Naive thymus-derived CD4-positive, alpha-beta T cell (primary cell): Measurements from ENCODE around the gene CD84. TPM values are rescaled to one million over a fixed set of nuclear protein-coding genes. Genes with fewer than 3 reads are reported as not detected.
"Not testable (repeated sequence)": the region's sequence is repeated elsewhere in the genome, so short reads cannot be mapped to it uniquely, and the experiment has no call there.

Experiments
- ATAC-seq: fragments of 150-1000 bp; cut with Tn5 transposase; 2 replicates; pipeline ENCODE4 v1.10.0; 2021; ENCODE audit warnings: mild to moderate bottlenecking, moderate library complexity
- CTCF ChIA-PET: fragments of 350-600 bp; sonication (Branson Sonifier 250); formaldehyde crosslinking; loops from one replicate; lab custom pipeline; 2021; ENCODE audit warnings: antibody characterized with exemption; lab: Charles Lee
- POLR2A ChIA-PET: fragments of 350-600 bp; sonication (Branson Sonifier 250); formaldehyde crosslinking; loops from one replicate; lab custom pipeline; 2021; ENCODE audit warnings: antibody characterized with exemption, inconsistent platforms; lab: Charles Lee
- DNase-seq, 9 donors: peaks; one replicate each; pipeline versions ENCODE4 v3.0.0 to v3.0.0-alpha.2; 2020 to 2022; ENCODE audit warnings: mixed read lengths in 1 of 9
- H3K27ac ChIP-seq: one replicate; pipeline ENCODE4 v1.7.0; 2013; ENCODE audit warnings: mild to moderate bottlenecking, low read depth, low read length, moderate library complexity
- H3K27me3 ChIP-seq, 2 donors: one replicate each; pipeline ENCODE4 v1.7.0; 2013; ENCODE audit warnings: low read length in 2 of 2, mild to moderate bottlenecking in 2 of 2, moderate library complexity in 2 of 2; ENCODE audit not compliant: control insufficient read depth in 2 of 2, insufficient read depth in 2 of 2
- H3K36me3 ChIP-seq, 3 experiments: 1 replicate in 2 of 3; 2 replicates in 1 of 3; pipeline ENCODE4 v1.7.0; 2013; ENCODE audit warnings: low read length in 3 of 3, mild to moderate bottlenecking in 3 of 3, moderate library complexity in 1 of 3; ENCODE audit not compliant: insufficient read depth in 3 of 3, control insufficient read depth in 2 of 3
- H3K4me1 ChIP-seq, 2 donors: one replicate each; pipeline ENCODE4 v1.7.0; 2013; ENCODE audit warnings: low read length in 2 of 2, mild to moderate bottlenecking in 2 of 2, moderate library complexity in 1 of 2; ENCODE audit not compliant: control insufficient read depth in 2 of 2, insufficient read depth in 2 of 2
- H3K4me3 ChIP-seq: 2 replicates; pipeline ENCODE4 v1.7.0; 2013; ENCODE audit warnings: mild to moderate bottlenecking, low read length
- H3K9me3 ChIP-seq, 3 experiments: 1 replicate in 2 of 3; 2 replicates in 1 of 3; pipeline ENCODE4 v1.7.0; 2013; ENCODE audit warnings: low read length in 3 of 3; ENCODE audit not compliant: control insufficient read depth in 2 of 3
- H3K27ac Mint-ChIP-seq, 9 donors: one replicate each; pipeline ENCODE4 v1.8.0; 2020 to 2022; ENCODE audit warnings: mixed read lengths in 9 of 9, mild to moderate bottlenecking in 8 of 9, moderate library complexity in 5 of 9, inconsistent platforms in 2 of 9
- H3K27me3 Mint-ChIP-seq, 5 donors: one replicate each; pipeline ENCODE4 v1.8.0; 2021 to 2022; ENCODE audit warnings: mixed read lengths in 5 of 5, mild to moderate bottlenecking in 1 of 5
- H3K36me3 Mint-ChIP-seq, 5 donors: one replicate each; pipeline ENCODE4 v1.8.0; 2020 to 2022; ENCODE audit warnings: mixed read lengths in 5 of 5, mild to moderate bottlenecking in 3 of 5, inconsistent platforms in 1 of 5
- H3K4me1 Mint-ChIP-seq, 7 donors: one replicate each; pipeline ENCODE4 v1.8.0; 2020 to 2022; ENCODE audit warnings: mixed read lengths in 7 of 7, mild to moderate bottlenecking in 3 of 7, inconsistent platforms in 1 of 7
- H3K4me3 Mint-ChIP-seq, 10 donors: one replicate each; pipeline ENCODE4 v1.8.0; 2020 to 2022; ENCODE audit warnings: mild to moderate bottlenecking in 10 of 10, mixed read lengths in 10 of 10, moderate library complexity in 6 of 10, inconsistent platforms in 2 of 10
- H3K9me3 Mint-ChIP-seq, 11 donors: one replicate each; pipeline ENCODE4 v1.8.0; 2020 to 2022; ENCODE audit warnings: mixed read lengths in 11 of 11, mild to moderate bottlenecking in 4 of 11, inconsistent platforms in 1 of 11, moderate library complexity in 1 of 11
- intact Hi-C, 2 donors: fragments of 100-400 bp; cut with micrococcal nuclease; formaldehyde crosslinking; loops; one replicate each; pipeline ENCODE4 v1.15.1; 2023
- polyA plus RNA-seq, 2 donors: library from polyadenylated mRNA; unstranded; fragments of 300-500 nt; fragmentation: Illumina TruSeq; gene quantifications; one replicate each; pipeline ENCODE4 v1.2.3, GENCODE V29; 2021
- total RNA-seq, 6 experiments: library from RNA in 5 of 6; stranded (reverse) in 5 of 6; gene quantifications; 1 replicate in 5 of 6; 2 replicates in 1 of 6; pipeline ENCODE4 v1.2.3 and lab custom pipeline; 2021 to 2026

Gene CD84
- total and polyA plus RNA-seq, 7 experiments from 2014 or later: 7.4 to 40.7 (median 26.3) TPM

DNA sequence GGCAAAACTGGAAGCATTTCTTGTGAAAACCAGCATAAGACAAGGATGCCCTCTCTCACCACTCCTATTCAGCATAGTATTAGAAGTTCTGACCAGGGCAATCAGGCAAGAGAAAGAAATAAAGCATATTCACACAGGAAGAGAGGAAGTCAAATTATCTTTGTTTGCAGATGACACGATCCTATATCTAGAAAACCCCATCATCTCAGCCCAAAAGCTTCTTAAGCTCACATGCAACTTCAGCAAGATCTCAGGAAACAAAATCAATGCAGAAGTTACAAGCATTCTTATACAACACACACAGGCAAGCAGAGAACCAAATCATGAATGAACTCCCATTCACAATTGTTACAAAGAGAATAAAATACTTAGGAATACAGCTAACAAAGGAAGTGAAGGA lies 63.4 kb downstream of the CD84 start:
- POLR2A ChIA-PET: interaction anchor here (0.9 to 1.3 kb wide), 3 partner anchors 18 to 38 kb away, joined by 3 to 5 read pairs (median 3); no protein-coding TSS in a partner anchor
- CTCF ChIA-PET: interaction anchor here (1.1 to 1.2 kb wide), 2 partner anchors 25 to 91 kb away, joined by 3 read pairs; no protein-coding TSS in a partner anchor
- peaks cover 15 to 79% (median 45%) of the 10 kb centered on the region in 5 donors for H3K36me3 Mint-ChIP-seq
- intact Hi-C loops: loop anchor here in 1 of 2 donors (10.0 kb wide), 1 partner anchor 51 kb away; no protein-coding TSS in a partner anchor
- H3K4me3 ChIP-seq, H3K27ac ChIP-seq, H3K27me3 ChIP-seq, DNase-seq, H3K9me3 ChIP-seq, H3K27me3 Mint-ChIP-seq, ATAC-seq: not testable (repeated sequence)
- H3K27ac Mint-ChIP-seq: peak overlapping the region in 7 of 9 donors; percentile 9 to 92 (median 51)
- peaks cover 32 to 41% of the 10 kb centered on the region in 2 donors for H3K4me1 ChIP-seq
- H3K4me1 Mint-ChIP-seq: peaks cover 58 to 95% (median 90%) of the 10 kb centered on the region in 7 donors
- peak overlapping the region; percentile 4 to 92 (median 67) for H3K4me3 Mint-ChIP-seq
- H3K9me3 Mint-ChIP-seq: peaks cover 5 to 36% (median 14%) of the 10 kb centered on the region in 11 donors
- peaks cover 0 to 14% (median 0%) of the 10 kb centered on the region in 3 experiments for H3K36me3 ChIP-seq

DNA sequence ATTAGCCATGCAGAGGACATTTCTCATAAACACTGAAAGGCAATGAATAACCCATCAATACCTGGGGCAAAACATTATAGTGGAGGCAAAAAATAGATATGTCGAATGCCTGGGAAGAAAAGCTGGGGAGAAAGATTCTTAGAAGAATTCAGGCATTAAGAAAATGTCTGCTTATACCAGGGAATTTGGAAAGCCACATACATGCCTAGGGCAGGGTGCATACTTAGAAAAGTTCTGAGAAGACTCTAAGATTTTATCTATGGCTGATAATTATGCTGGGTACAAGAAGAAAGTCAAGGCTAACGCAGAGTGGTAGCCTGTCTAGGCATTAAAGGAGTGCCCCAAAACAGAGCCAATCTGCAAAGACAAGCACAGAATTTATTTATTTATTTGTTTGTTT lies 74.6 kb downstream of the CD84 start:
- Histone ChIP-seq H3K4me3 (no peak overlapping the region), H3K27ac (no peak overlapping the region), H3K27me3 (no peaks in the 10 kb centered on the region), H3K4me1 (peaks cover 4 to 44% of the 10 kb centered on the region in 2 donors), H3K9me3 (peaks cover 0 to 15% (median 4%) of the 10 kb centered on the region in 3 experiments), H3K36me3 (peaks cover 0 to 5% (median 0%) of the 10 kb centered on the region in 3 experiments)
- intact Hi-C loops: loop anchor here in 1 of 2 donors (5.0 kb wide), 1 partner anchor 38 kb away; no protein-coding TSS in a partner anchor
- ChIA-PET POLR2A (no interaction called here), CTCF (interaction anchor here (0.5 to 1.5 kb wide), 3 partner anchors 9 to 483 kb away, joined by 3 to 4 read pairs (median 3); no protein-coding TSS in a partner anchor)
- Mint-ChIP-seq H3K4me3 (peak overlapping the region in 2 of 10 donors; percentile 15 to 38), H3K9me3 (peaks cover 5 to 55% (median 34%) of the 10 kb centered on the region in 11 donors), H3K27me3 (no peaks in the 10 kb centered on the region), H3K36me3 (peaks cover 32 to 89% (median 78%) of the 10 kb centered on the region in 5 donors), H3K4me1 (peaks cover 13 to 74% (median 56%) of the 10 kb centered on the region in 7 donors), H3K27ac (peak overlapping the region in 2 of 9 donors; percentile 49 to 59)
- no peak for ATAC-seq
- no peak for DNase-seq

DNA sequence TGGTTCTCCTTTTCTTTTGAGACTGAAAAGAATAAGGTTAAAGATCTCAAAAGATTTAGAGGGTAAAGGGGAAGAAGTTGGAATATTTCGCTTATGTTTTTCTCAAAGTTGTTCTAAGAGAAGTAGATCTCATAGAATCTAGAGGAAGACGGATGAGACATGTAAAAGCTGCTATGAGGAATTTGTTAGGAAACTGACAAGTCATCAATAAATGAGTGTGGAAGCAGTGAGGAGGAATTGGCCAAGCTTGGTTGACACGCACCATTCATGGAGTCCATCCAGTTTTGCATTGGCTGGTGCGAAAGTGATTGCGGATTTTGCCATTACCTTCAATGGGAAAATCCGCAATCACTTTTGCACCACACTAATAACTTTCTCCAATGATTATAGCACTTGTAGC lies 76.2 kb downstream of the CD84 start:
- Mint-ChIP-seq H3K36me3 (peaks cover 31 to 89% (median 77%) of the 10 kb centered on the region in 5 donors), H3K4me3 (peak overlapping the region in 4 of 10 donors; percentile 9 to 46 (median 30)), H3K9me3 (peaks cover 5 to 55% (median 27%) of the 10 kb centered on the region in 11 donors), H3K4me1 (peaks cover 20 to 80% (median 60%) of the 10 kb centered on the region in 7 donors), H3K27me3 (no peaks in the 10 kb centered on the region), H3K27ac (peak overlapping the region in 6 of 9 donors; percentile 8 to 68 (median 19))
- no peak overlapping the region for H3K27ac ChIP-seq
- H3K27me3 ChIP-seq: no peaks in the 10 kb centered on the region
- ChIA-PET POLR2A (interaction anchor here (0.7 kb wide), 1 partner anchor 75 kb away, joined by 3 read pairs; no protein-coding TSS in a partner anchor), CTCF (no interaction called here)
- no peak overlapping the region for H3K4me3 ChIP-seq
- peaks cover 0 to 15% (median 4%) of the 10 kb centered on the region in 3 experiments for H3K9me3 ChIP-seq
- peaks cover 4 to 47% of the 10 kb centered on the region in 2 donors for H3K4me1 ChIP-seq
- ATAC-seq: no peak
- intact Hi-C loops: no loop called here
- DNase-seq: no peak
- H3K36me3 ChIP-seq: peaks cover 0 to 5% (median 0%) of the 10 kb centered on the region in 3 experiments

DNA sequence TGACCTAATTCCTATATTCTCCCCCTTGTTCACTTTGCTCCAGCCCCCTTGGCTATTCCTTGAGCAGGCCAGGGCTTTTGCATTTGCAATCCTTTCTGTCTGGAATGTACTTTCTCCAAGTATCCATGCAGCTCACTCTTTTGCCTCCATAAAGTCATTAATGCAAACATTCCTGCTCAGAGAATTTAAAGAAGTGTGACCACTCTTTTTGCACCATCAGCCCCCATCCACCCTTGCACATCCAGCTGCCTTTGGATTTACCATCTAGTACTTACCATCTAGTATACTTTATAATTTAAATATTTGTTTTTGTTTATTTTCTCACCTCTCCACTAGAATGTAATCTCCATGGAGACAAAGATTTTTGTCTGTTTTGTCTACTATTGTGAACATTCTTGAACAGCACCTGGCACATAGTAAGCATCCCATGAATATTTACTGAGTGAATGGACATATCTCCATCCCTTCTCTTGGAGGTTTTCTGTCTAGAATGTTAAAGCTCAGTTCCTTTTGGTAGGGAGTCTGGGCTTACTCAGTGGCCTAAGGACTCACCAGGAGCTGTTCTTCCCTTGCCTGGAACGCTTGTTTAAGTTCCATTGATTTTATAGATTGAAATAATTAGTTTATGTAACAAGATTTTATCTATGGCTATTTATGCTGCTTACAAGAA lies 78.8 kb downstream of the CD84 start:
- peaks cover 21 to 81% (median 58%) of the 10 kb centered on the region in 7 donors for H3K4me1 Mint-ChIP-seq
- H3K36me3 Mint-ChIP-seq: peaks cover 20 to 71% (median 59%) of the 10 kb centered on the region in 5 donors
- Histone ChIP-seq H3K4me3 (no peak overlapping the region), H3K27ac (no peak overlapping the region), H3K9me3 (no peaks in the 10 kb centered on the region), H3K36me3 (peaks cover 0 to 12% (median 11%) of the 10 kb centered on the region in 3 experiments), H3K4me1 (peaks cover 4 to 47% of the 10 kb centered on the region in 2 donors), H3K27me3 (no peaks in the 10 kb centered on the region)
- ChIA-PET POLR2A (interaction anchor here (0.9 kb wide), 1 partner anchor 78 kb away, joined by 3 read pairs; no protein-coding TSS in a partner anchor), CTCF (interaction anchor here (0.7 to 1.2 kb wide), 3 partner anchors 13 to 107 kb away, joined by 3 to 4 read pairs (median 3); no protein-coding TSS in a partner anchor)
- H3K9me3 Mint-ChIP-seq: peaks cover 0 to 39% (median 8%) of the 10 kb centered on the region in 11 donors
- no peak overlapping the region for H3K4me3 Mint-ChIP-seq
- H3K27me3 Mint-ChIP-seq: no peaks in the 10 kb centered on the region
- intact Hi-C loops: no loop called here
- no peak for ATAC-seq
- H3K27ac Mint-ChIP-seq: peak overlapping the region in 4 of 9 donors; percentile 19 to 57 (median 44)
- no peak for DNase-seq

DNA sequence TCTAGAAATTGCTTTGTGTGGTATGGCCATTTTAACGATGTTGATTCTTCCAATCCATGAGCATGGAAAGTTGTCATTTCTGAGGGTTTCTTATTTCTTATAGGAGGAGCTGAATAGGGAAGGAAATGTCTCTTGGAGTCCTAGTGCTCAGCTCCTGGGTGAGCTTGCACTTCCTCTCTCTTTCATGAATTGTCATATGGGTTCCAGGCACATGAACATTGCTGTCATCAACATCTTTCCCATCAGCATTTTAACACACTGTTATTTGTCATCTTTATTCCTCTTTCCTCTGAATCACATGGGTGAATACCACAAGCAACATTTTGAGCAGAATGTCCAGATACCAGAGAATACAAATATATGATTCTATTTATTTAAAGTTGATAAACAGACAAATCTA lies 79.7 kb downstream of the CD84 start:
- ATAC-seq (peak; percentile 72), DNase-seq (no peak)
- ChIA-PET POLR2A (interaction anchor here (1.2 kb wide), 1 partner anchor 44 kb away, joined by 5 read pairs; no protein-coding TSS in a partner anchor), CTCF (no interaction called here)
- Mint-ChIP-seq H3K9me3 (peaks cover 0 to 35% (median 6%) of the 10 kb centered on the region in 11 donors), H3K27me3 (no peaks in the 10 kb centered on the region), H3K36me3 (peaks cover 26 to 67% (median 61%) of the 10 kb centered on the region in 5 donors), H3K4me3 (no peak overlapping the region), H3K4me1 (peaks cover 22 to 76% (median 55%) of the 10 kb centered on the region in 7 donors), H3K27ac (peak overlapping the region in 4 of 9 donors; percentile 19 to 53 (median 30))
- intact Hi-C loops: no loop called here
- H3K4me1 ChIP-seq: peaks cover 3 to 44% of the 10 kb centered on the region in 2 donors
- H3K36me3 ChIP-seq: peaks cover 0 to 17% (median 14%) of the 10 kb centered on the region in 3 experiments
- H3K27ac ChIP-seq: no peak overlapping the region
- H3K9me3 ChIP-seq: no peaks in the 10 kb centered on the region
- no peak overlapping the region for H3K4me3 ChIP-seq
- no peaks in the 10 kb centered on the region for H3K27me3 ChIP-seq

DNA sequence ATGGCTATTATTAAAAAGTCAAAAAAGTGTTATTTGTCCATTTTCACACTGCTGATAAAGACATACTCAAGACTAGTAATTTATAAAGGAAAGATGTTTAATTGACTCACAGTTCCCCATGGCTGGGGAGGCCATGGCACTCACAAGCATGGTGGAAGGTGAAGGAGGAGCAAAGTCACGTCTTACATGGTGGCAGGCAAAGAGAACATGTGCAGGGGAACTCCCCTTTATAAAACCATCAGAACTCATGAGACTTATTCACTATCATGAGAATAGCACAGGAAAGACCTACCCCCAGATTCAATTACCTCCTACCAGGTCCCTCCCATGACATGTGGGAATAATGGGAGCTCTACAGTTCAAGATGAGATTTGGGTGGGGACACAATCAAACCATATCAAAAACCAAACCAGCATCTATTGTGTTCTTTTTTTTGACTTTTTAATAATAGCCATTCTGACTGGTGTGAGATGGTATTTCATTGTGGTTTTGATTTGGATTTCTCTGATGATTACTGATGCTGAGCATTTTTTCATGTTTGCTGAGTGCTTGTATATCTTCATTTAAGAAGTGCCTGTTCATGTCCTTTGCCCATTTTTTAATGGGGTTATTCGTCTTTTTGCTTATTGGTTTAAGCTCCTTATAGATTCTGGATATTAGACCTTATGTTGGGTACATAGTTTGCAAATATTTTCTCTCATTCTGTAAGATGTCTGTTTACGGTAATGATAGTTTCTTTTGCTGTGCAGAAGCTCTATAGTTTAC lies 80.8 kb downstream of the CD84 start:
- H3K27me3 ChIP-seq, H3K9me3 ChIP-seq, H3K4me3 Mint-ChIP-seq, intact Hi-C loops, CTCF ChIA-PET, H3K27ac ChIP-seq, H3K4me3 ChIP-seq, DNase-seq, ATAC-seq, H3K27me3 Mint-ChIP-seq: not testable (repeated sequence)
- H3K9me3 Mint-ChIP-seq: peaks cover 0 to 35% (median 6%) of the 10 kb centered on the region in 11 donors
- H3K4me1 Mint-ChIP-seq: peaks cover 23 to 69% (median 47%) of the 10 kb centered on the region in 7 donors
- peak overlapping the region in 5 of 9 donors; percentile 22 to 53 (median 33) for H3K27ac Mint-ChIP-seq
- Histone ChIP-seq H3K4me1 (peaks cover 0 to 32% of the 10 kb centered on the region in 2 donors), H3K36me3 (peaks cover 0 to 18% (median 17%) of the 10 kb centered on the region in 3 experiments)
- POLR2A ChIA-PET: interaction anchor here (1.0 to 1.2 kb wide), 2 partner anchors 12 to 45 kb away, joined by 4 to 5 read pairs; no protein-coding TSS in a partner anchor
- peaks cover 25 to 62% (median 59%) of the 10 kb centered on the region in 5 donors for H3K36me3 Mint-ChIP-seq
